A673 (cell line): Measurements from ENCODE around the gene DNAH3.

Source experiments
- CTCF ChIP-seq: fragments of 300-800, 200-600 bp; sonication (generic); conservative IDR thresholded peaks from 2 replicates; pipeline ENCODE4 v1.5.1; 2017; ENCODE audit warnings: low read depth, mild to moderate bottlenecking, antibody characterized with exemption, low read length, moderate library complexity, mixed read lengths
- EZH2 ChIP-seq: fragments of 200-600 bp; sonication (generic); IDR thresholded peaks from 2 replicates; pipeline ENCODE4 v1.6.1; 2017; ENCODE audit warnings: borderline replicate concordance, low read depth, mild to moderate bottlenecking, mixed read lengths, antibody characterized with exemption, low read length; ENCODE audit not compliant: poor library complexity, severe bottlenecking

- TF ChIP-seq CTCF (no peak), EZH2 (no peak)
Measured at GRCh38 chr16:20889625-20890275, 260.9 kb downstream of the DNAH3 start.
